NB4 (cell line): ENCODE data around the gene GUCY2C.

Experiments used
- CTCF ChIP-seq: IDR thresholded peaks from one replicate; pipeline ENCODE4 v1.5.1; 2012; ENCODE audit warnings: low read depth, low read length
- MAX ChIP-seq: IDR thresholded peaks from 2 replicates; pipeline ENCODE4 v1.6.1; 2011; ENCODE audit warnings: low read depth, low read length
- MYC ChIP-seq: IDR thresholded peaks from 2 replicates; pipeline ENCODE4 v1.6.1; 2011; ENCODE audit warnings: low read depth, low read length
- POLR2A ChIP-seq: IDR thresholded peaks from 2 replicates; pipeline ENCODE4 v1.6.1; 2011; ENCODE audit warnings: mild to moderate bottlenecking; ENCODE audit not compliant: insufficient read length; ENCODE audit errors: extremely low read depth

GRCh38 chr12:14694145-14694714, 2.2 kb downstream of the GUCY2C start:
- TF ChIP-seq POLR2A: no peak
- TF ChIP-seq CTCF: no peak
- no peak for TF ChIP-seq MAX
- TF ChIP-seq MYC: no peak
